Large intestine (tissue), 3 donors: Measurements from ENCODE around the gene IQCE. TPM values are rescaled to one million over a fixed set of nuclear protein-coding genes. Genes with fewer than 3 reads are reported as not detected.
"Not testable (repeated sequence)": the region's sequence is repeated elsewhere in the genome, so short reads cannot be mapped to it uniquely, and the experiment has no call there.

Source experiments
- DNase-seq, 2 donors: peaks; one replicate each; pipeline versions ENCODE4 v3.0.0 to v3.0.0-alpha.2; 2013
- H3K27ac ChIP-seq: one replicate; pipeline ENCODE4 v1.5.1; 2013; ENCODE audit warnings: low read length
- H3K27me3 ChIP-seq: 2 replicates; pipeline ENCODE4 v1.6.1; 2013; ENCODE audit warnings: low read length; ENCODE audit not compliant: control insufficient read depth, insufficient read depth
- H3K36me3 ChIP-seq: 2 replicates; pipeline ENCODE4 v1.6.1; 2013; ENCODE audit warnings: low read length; ENCODE audit not compliant: control insufficient read depth, insufficient read depth
- H3K4me1 ChIP-seq: one replicate; pipeline ENCODE4 v1.6.1; 2013; ENCODE audit warnings: low read length; ENCODE audit not compliant: control insufficient read depth, insufficient read depth
- H3K4me3 ChIP-seq: one replicate; pipeline ENCODE4 v1.5.1; 2013; ENCODE audit warnings: low read length
- H3K9me3 ChIP-seq: one replicate; pipeline ENCODE4 v1.6.1; 2013; ENCODE audit warnings: mild to moderate bottlenecking, low read depth, low read length, moderate library complexity; ENCODE audit not compliant: control insufficient read depth
- WGBS: methylation state at CpG from one replicate; pipeline ENCODE4 v1.1.5; 2013; ENCODE audit warnings: low lambda C conversion rate; ENCODE audit not compliant: insufficient coverage; 5-methylcytosine and 5-hydroxymethylcytosine counted together
- polyA plus RNA-seq: library from polyadenylated mRNA; unstranded; fragments of 120-200 nt; gene quantifications from one replicate; pipeline ENCODE4 v1.2.1, GENCODE V29; 2013

IQCE gene
- polyA plus RNA-seq, 1 donor = 15.3 TPM

GRCh38 chr7:2559283-2559950 lies 638 bp downstream of the IQCE start:
- Histone ChIP-seq H3K4me1 (peaks cover 17% of the 10 kb centered on the region), H3K9me3 (no peaks in the 10 kb centered on the region), H3K36me3 (peaks cover 3% of the 10 kb centered on the region), H3K27me3 (no peaks in the 10 kb centered on the region), H3K4me3 (peak overlapping the region; percentile 88), H3K27ac (peak overlapping the region; percentile 51)
- WGBS = no CpG with 5 or more reads among the region's 53 CpGs
- peak; percentile 69 to 84 for DNase-seq

- peaks cover 18% of the 10 kb centered on the region for H3K4me1 ChIP-seq
- H3K27me3 ChIP-seq, H3K4me3 ChIP-seq, H3K9me3 ChIP-seq, DNase-seq, H3K36me3 ChIP-seq, H3K27ac ChIP-seq: not testable (repeated sequence)
- 100% methylated on average over 1 of the region's 3 CpGs for WGBS
These were observed 5.2 kb downstream of the IQCE start for GRCh38 chr7:2563955-2564354.

- Histone ChIP-seq H3K4me1 (peaks cover 16% of the 10 kb centered on the region), H3K4me3 (no peak overlapping the region), H3K27me3 (no peaks in the 10 kb centered on the region), H3K9me3 (no peaks in the 10 kb centered on the region), H3K36me3 (peaks cover 8% of the 10 kb centered on the region), H3K27ac (no peak overlapping the region)
- peak; percentile 47 to 81 for DNase-seq
- no CpG with 5 or more reads among the region's 12 CpGs for WGBS
These were observed 6.3 kb downstream of the IQCE start for GRCh38 chr7:2564970-2565540.

- H3K27ac ChIP-seq = no peak overlapping the region
- no peak overlapping the region for H3K4me3 ChIP-seq
- peaks cover 10% of the 10 kb centered on the region for H3K36me3 ChIP-seq
- WGBS = no CpG with 5 or more reads among the region's 8 CpGs
- H3K27me3 ChIP-seq = no peaks in the 10 kb centered on the region
- no peak for DNase-seq
- no peaks in the 10 kb centered on the region for H3K9me3 ChIP-seq
- H3K4me1 ChIP-seq = peaks cover 15% of the 10 kb centered on the region
These were observed 7.6 kb downstream of the IQCE start for GRCh38 chr7:2566348-2566889.

GRCh38 chr7:2566890-2567678 lies 8.3 kb downstream of the IQCE start:
- no CpG with 5 or more reads among the region's 28 CpGs for WGBS
- Histone ChIP-seq H3K9me3 (no peaks in the 10 kb centered on the region), H3K4me1 (peaks cover 20% of the 10 kb centered on the region), H3K27me3 (no peaks in the 10 kb centered on the region), H3K27ac (no peak overlapping the region), H3K36me3 (peaks cover 10% of the 10 kb centered on the region), H3K4me3 (no peak overlapping the region)
- peak in 1 of 2 donors; percentile 57 for DNase-seq

- Histone ChIP-seq H3K4me1 (peaks cover 27% of the 10 kb centered on the region), H3K9me3 (no peaks in the 10 kb centered on the region), H3K36me3 (peaks cover 10% of the 10 kb centered on the region), H3K27ac (no peak overlapping the region), H3K27me3 (no peaks in the 10 kb centered on the region), H3K4me3 (no peak overlapping the region)
- 50% methylated on average over 2 of the region's 16 CpGs for WGBS
- peak in 1 of 2 donors; percentile 40 for DNase-seq
These were observed 9.0 kb downstream of the IQCE start for GRCh38 chr7:2567679-2568278.

GRCh38 chr7:2568521-2569223 lies 9.9 kb downstream of the IQCE start:
- H3K36me3 ChIP-seq = peaks cover 10% of the 10 kb centered on the region
- no CpG with 5 or more reads among the region's 24 CpGs for WGBS
- no peak overlapping the region for H3K27ac ChIP-seq
- no peaks in the 10 kb centered on the region for H3K27me3 ChIP-seq
- H3K9me3 ChIP-seq = no peaks in the 10 kb centered on the region
- peaks cover 34% of the 10 kb centered on the region for H3K4me1 ChIP-seq
- DNase-seq = no peak
- no peak overlapping the region for H3K4me3 ChIP-seq

GRCh38 chr7:2569421-2569820 lies 10.6 kb downstream of the IQCE start:
- Histone ChIP-seq H3K27me3 (no peaks in the 10 kb centered on the region), H3K36me3 (peaks cover 17% of the 10 kb centered on the region), H3K4me1 (peaks cover 36% of the 10 kb centered on the region), H3K4me3 (no peak overlapping the region), H3K9me3 (no peaks in the 10 kb centered on the region), H3K27ac (no peak overlapping the region)
- WGBS = no CpG with 5 or more reads among the region's 14 CpGs
- no peak for DNase-seq

GRCh38 chr7:2570021-2570420 lies 11.2 kb downstream of the IQCE start:
- Histone ChIP-seq H3K4me1 (peaks cover 33% of the 10 kb centered on the region), H3K27ac (no peak overlapping the region), H3K27me3 (no peaks in the 10 kb centered on the region), H3K4me3 (no peak overlapping the region), H3K36me3 (peaks cover 23% of the 10 kb centered on the region), H3K9me3 (no peaks in the 10 kb centered on the region)
- no peak for DNase-seq
- 100% methylated on average over 2 of the region's 16 CpGs for WGBS
